Neural cell (in vitro differentiated cells): Measurements from ENCODE around the gene EXD3. TPM values are rescaled to one million over a fixed set of nuclear protein-coding genes. Genes with fewer than 3 reads are reported as not detected.

Experiments used
- H2AFZ ChIP-seq: fragments of 200-600, 300-800 bp; sonication (generic), shearing (Covaris generic); 2 replicates; pipeline ENCODE4 v1.6.0; 2014; ENCODE audit warnings: low read depth, mild to moderate bottlenecking, antibody characterized with exemption, low read length, moderate library complexity
- H3F3A ChIP-seq: fragments of 200-600 bp; shearing (Covaris generic); 2 replicates; pipeline ENCODE4 v1.6.1; 2016; ENCODE audit warnings: mild to moderate bottlenecking, moderate library complexity, mixed read lengths, antibody characterized with exemption, low read length; ENCODE audit not compliant: insufficient read depth, poor library complexity, severe bottlenecking
- H3K27ac ChIP-seq: fragments of 200-600, 300-800 bp; sonication (generic), shearing (Covaris generic); 2 replicates; pipeline ENCODE4 v1.5.1; 2014; ENCODE audit warnings: mild to moderate bottlenecking, low read length, moderate library complexity
- H3K27me3 ChIP-seq: fragments of 300-800, 200-600 bp; sonication (generic), shearing (Covaris generic); 2 replicates; pipeline ENCODE4 v1.6.0; 2014; ENCODE audit warnings: mild to moderate bottlenecking, low read depth, low read length, moderate library complexity; ENCODE audit not compliant: insufficient read depth
- H3K36me3 ChIP-seq: fragments of 300-800, 200-600 bp; sonication (generic), shearing (Covaris generic); 2 replicates; pipeline ENCODE4 v1.5.1; 2014; ENCODE audit warnings: mild to moderate bottlenecking, antibody characterized with exemption, low read length, moderate library complexity; ENCODE audit not compliant: insufficient read depth
- H3K4me2 ChIP-seq: fragments of 300-800, 200-600 bp; sonication (generic), shearing (Covaris generic); 2 replicates; pipeline ENCODE4 v1.6.0; 2014; ENCODE audit warnings: mild to moderate bottlenecking, low read length
- H3K4me3 ChIP-seq: fragments of 300-800, 200-600 bp; sonication (generic), shearing (Covaris generic); 2 replicates; pipeline ENCODE4 v1.5.1; 2014; ENCODE audit warnings: mild to moderate bottlenecking, low read length, moderate library complexity
- H3K79me2 ChIP-seq: fragments of 200-600 bp; shearing (Covaris generic); replicated peaks from 2 replicates; pipeline ENCODE4 v1.6.0; 2014; ENCODE audit warnings: mild to moderate bottlenecking, low read length, moderate library complexity; ENCODE audit not compliant: insufficient read depth
- H3K9ac ChIP-seq: fragments of 300-800, 200-600 bp; sonication (generic), shearing (Covaris generic); 2 replicates; pipeline ENCODE4 v1.6.1; 2016; ENCODE audit warnings: mild to moderate bottlenecking, low read length, mixed read lengths
- H3K9me2 ChIP-seq: fragments of 200-600 bp; shearing (Covaris generic); 2 replicates; pipeline ENCODE4 v1.6.1; 2016; ENCODE audit warnings: mild to moderate bottlenecking, low read length, mixed read lengths; ENCODE audit not compliant: insufficient read depth
- H3K9me3 ChIP-seq: fragments of 200-600, 300-800 bp; sonication (generic), shearing (Covaris generic); 2 replicates; pipeline ENCODE4 v1.6.1; 2016; ENCODE audit warnings: mild to moderate bottlenecking, mixed run types, low read length, moderate library complexity, mixed read lengths
- H4K20me1 ChIP-seq: fragments of 200-600 bp; shearing (Covaris generic); 2 replicates; pipeline ENCODE4 v1.6.1; 2016; ENCODE audit warnings: mild to moderate bottlenecking, mixed run types; ENCODE audit not compliant: insufficient read depth
- EP300 ChIP-seq: fragments of 450-650 bp; conservative IDR thresholded peaks from 2 replicates; pipeline ENCODE4 v1.6.1; 2014; ENCODE audit warnings: antibody characterized with exemption, mild to moderate bottlenecking, moderate library complexity; ENCODE audit not compliant: poor library complexity, severe bottlenecking
- EZH2 ChIP-seq: fragments of 200-600, 300-800 bp; shearing (Covaris generic), sonication (generic); IDR thresholded peaks from 2 replicates; pipeline ENCODE4 v1.6.1; 2014; ENCODE audit warnings: antibody characterized with exemption, low read length, borderline replicate concordance, mild to moderate bottlenecking; ENCODE audit not compliant: insufficient read depth, poor library complexity, severe bottlenecking
- MXI1 ChIP-seq: fragments of 450-650 bp; conservative IDR thresholded peaks from 2 replicates; pipeline ENCODE4 v1.6.1; 2014; ENCODE audit warnings: antibody characterized with exemption, mild to moderate bottlenecking; ENCODE audit not compliant: poor library complexity, severe bottlenecking
- POLR2AphosphoS5 ChIP-seq: IDR thresholded peaks from 2 replicates; pipeline ENCODE4 v1.6.1; 2012
- RAD21 ChIP-seq: fragments of 450-650 bp; conservative IDR thresholded peaks from 2 replicates; pipeline ENCODE4 v1.6.1; 2014; ENCODE audit warnings: antibody characterized with exemption, mild to moderate bottlenecking, moderate library complexity
- REST ChIP-seq: IDR thresholded peaks from 2 replicates; pipeline ENCODE4 v1.6.1; 2012; ENCODE audit warnings: borderline replicate concordance
- SMC3 ChIP-seq: fragments of 450-650 bp; conservative IDR thresholded peaks from 2 replicates; pipeline ENCODE4 v1.6.1; 2014; ENCODE audit warnings: antibody characterized with exemption, mild to moderate bottlenecking, moderate library complexity; ENCODE audit not compliant: poor library complexity
- TAF1 ChIP-seq: IDR thresholded peaks from 2 replicates; pipeline ENCODE4 v1.6.1; 2012; ENCODE audit warnings: low read depth
- polyA plus RNA-seq: library from polyadenylated mRNA; depleted of rRNA; stranded (reverse); fragments of >200 nt; gene quantifications from 2 replicates; pipeline ENCODE4 v1.2.3, GENCODE V29; 2014
- TF ChIP-seq, protein P1 (sequence below): fragments of 450-650 bp; IDR thresholded peaks from 2 replicates; pipeline ENCODE4 v1.5.1; 2014; ENCODE audit warnings: antibody characterized with exemption, mild to moderate bottlenecking, moderate library complexity; ENCODE audit not compliant: poor library complexity, severe bottlenecking

The EXD3 gene
- polyA plus RNA-seq, 1 donor from 2014 or later: 32.9 TPM

DNA sequence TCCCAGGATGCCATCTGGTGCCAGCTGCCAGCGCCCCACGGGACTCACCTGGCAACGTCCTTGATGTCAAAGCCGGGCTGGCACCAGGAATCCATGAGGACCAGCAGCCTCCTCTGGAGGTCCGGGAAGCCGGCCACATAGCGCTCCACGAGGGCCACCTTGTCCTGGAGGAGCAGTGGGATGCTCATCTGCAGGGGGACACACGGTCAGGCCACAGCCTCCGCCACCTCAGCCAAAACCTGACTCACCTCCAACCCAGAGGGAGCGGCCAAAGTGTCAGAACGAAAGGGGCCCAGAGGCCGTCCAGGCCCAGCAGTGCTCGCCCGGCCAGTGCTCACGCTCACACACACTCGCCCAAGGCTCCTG lies 56.5 kb downstream of the EXD3 start:
- no peaks in the 10 kb centered on the region for H3K9me2 ChIP-seq
- no peaks in the 10 kb centered on the region for H3F3A ChIP-seq
- H3K79me2 ChIP-seq: no peaks in the 10 kb centered on the region
- no peak overlapping the region for H3K27ac ChIP-seq
- no peak for TF ChIP-seq EP300
- no peak for TF ChIP-seq REST
- no peak for TF ChIP-seq SMC3
- no peak for TF ChIP-seq MXI1
- no peak for TF ChIP-seq TAF1
- TF ChIP-seq, protein P1, sequence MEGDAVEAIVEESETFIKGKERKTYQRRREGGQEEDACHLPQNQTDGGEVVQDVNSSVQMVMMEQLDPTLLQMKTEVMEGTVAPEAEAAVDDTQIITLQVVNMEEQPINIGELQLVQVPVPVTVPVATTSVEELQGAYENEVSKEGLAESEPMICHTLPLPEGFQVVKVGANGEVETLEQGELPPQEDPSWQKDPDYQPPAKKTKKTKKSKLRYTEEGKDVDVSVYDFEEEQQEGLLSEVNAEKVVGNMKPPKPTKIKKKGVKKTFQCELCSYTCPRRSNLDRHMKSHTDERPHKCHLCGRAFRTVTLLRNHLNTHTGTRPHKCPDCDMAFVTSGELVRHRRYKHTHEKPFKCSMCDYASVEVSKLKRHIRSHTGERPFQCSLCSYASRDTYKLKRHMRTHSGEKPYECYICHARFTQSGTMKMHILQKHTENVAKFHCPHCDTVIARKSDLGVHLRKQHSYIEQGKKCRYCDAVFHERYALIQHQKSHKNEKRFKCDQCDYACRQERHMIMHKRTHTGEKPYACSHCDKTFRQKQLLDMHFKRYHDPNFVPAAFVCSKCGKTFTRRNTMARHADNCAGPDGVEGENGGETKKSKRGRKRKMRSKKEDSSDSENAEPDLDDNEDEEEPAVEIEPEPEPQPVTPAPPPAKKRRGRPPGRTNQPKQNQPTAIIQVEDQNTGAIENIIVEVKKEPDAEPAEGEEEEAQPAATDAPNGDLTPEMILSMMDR: no peak
- TF ChIP-seq RAD21: no peak
- TF ChIP-seq EZH2: no peak
- no peak for TF ChIP-seq POLR2AphosphoS5
- no peak overlapping the region for H3K4me2 ChIP-seq
- H3K9ac ChIP-seq: no peak overlapping the region
- no peaks in the 10 kb centered on the region for H3K27me3 ChIP-seq
- no peaks in the 10 kb centered on the region for H3K36me3 ChIP-seq
- H3K9me3 ChIP-seq: peaks cover 4% of the 10 kb centered on the region
- no peak overlapping the region for H3K4me3 ChIP-seq
- no peak overlapping the region for H2AFZ ChIP-seq
- H4K20me1 ChIP-seq: no peaks in the 10 kb centered on the region

- Histone ChIP-seq H3K9me3 (peaks cover 4% of the 10 kb centered on the region), H3K36me3 (no peaks in the 10 kb centered on the region), H3K27ac (no peak overlapping the region), H3K79me2 (no peaks in the 10 kb centered on the region), H3K27me3 (no peaks in the 10 kb centered on the region), H3K4me3 (no peak overlapping the region), H2AFZ (no peak overlapping the region), H3F3A (no peaks in the 10 kb centered on the region), H3K9ac (no peak overlapping the region), H4K20me1 (no peaks in the 10 kb centered on the region), H3K4me2 (no peak overlapping the region), H3K9me2 (no peaks in the 10 kb centered on the region)
- TF ChIP-seq TAF1 (no peak), EP300 (no peak), REST (no peak), MXI1 (no peak)
- TF ChIP-seq, protein P1: no peak
Measured at GRCh38 chr9:137365552-137366444, 57.2 kb downstream of the EXD3 start.
